Measurements from ENCODE around the gene SAFB.

- no peak for TF ChIP-seq CTCF (IDR thresholded peaks at IDR 0.05)
- TF ChIP-seq POLR2A (IDR thresholded peaks at IDR 0.05): no peak
Measured at GRCh38 chr19:5632657-5633056, 9.8 kb downstream of the SAFB start.
